Right ventricle myocardium superior (tissue), 1 donor: ENCODE data around the gene MEGF9. TPM values are rescaled to one million over a fixed set of nuclear protein-coding genes. Genes with fewer than 3 reads are reported as not detected.
A peak's percentile ranks its signal among the peaks of the same experiment; 100 is the strongest.
"Not testable (repeated sequence)": the region's sequence is repeated elsewhere in the genome, so short reads cannot be mapped to it uniquely, and the experiment has no call there.

ENCODE experiments used
- ATAC-seq: fragments of 200-7000 bp; cut with Tn5 transposase; one replicate; pipeline ENCODE4 v1.9.1; 2020; ENCODE audit warnings: mild to moderate bottlenecking; ENCODE audit not compliant: poor library complexity
- DNase-seq: peaks from one replicate; pipeline ENCODE4 v3.0.0-alpha.2; 2020
- intact Hi-C: fragments of 100-400 bp; cut with DNase I; formaldehyde crosslinking; loops from one replicate; pipeline ENCODE4 v1.11.2; 2022
- long read RNA-seq: library from polyadenylated mRNA; unstranded; transcript quantifications from one replicate; pipeline ENCODE4 v2.0.0, GENCODE V29; 2021
- total RNA-seq: library from RNA; stranded (reverse); fragmentation: NEBNext Ultra II Directional; extraction: Animal tissue kit (Norgen Biotek cat#: 25700); gene quantifications from one replicate; pipeline ENCODE4 v1.2.1, GENCODE V29; 2021
- donor health status: DM: no; HTN: yes; CAD: no; lungs with severe emphysema.

Gene MEGF9
- 18.2 TPM for total RNA-seq
- long read RNA-seq, full-length matches to known transcripts: 1 of 14 reads
- long read RNA-seq, partial matches to known transcripts: 3 of 14 reads
- long read RNA-seq, other reads (novel, unspliced or antisense): 10 of 14 reads

DNA sequence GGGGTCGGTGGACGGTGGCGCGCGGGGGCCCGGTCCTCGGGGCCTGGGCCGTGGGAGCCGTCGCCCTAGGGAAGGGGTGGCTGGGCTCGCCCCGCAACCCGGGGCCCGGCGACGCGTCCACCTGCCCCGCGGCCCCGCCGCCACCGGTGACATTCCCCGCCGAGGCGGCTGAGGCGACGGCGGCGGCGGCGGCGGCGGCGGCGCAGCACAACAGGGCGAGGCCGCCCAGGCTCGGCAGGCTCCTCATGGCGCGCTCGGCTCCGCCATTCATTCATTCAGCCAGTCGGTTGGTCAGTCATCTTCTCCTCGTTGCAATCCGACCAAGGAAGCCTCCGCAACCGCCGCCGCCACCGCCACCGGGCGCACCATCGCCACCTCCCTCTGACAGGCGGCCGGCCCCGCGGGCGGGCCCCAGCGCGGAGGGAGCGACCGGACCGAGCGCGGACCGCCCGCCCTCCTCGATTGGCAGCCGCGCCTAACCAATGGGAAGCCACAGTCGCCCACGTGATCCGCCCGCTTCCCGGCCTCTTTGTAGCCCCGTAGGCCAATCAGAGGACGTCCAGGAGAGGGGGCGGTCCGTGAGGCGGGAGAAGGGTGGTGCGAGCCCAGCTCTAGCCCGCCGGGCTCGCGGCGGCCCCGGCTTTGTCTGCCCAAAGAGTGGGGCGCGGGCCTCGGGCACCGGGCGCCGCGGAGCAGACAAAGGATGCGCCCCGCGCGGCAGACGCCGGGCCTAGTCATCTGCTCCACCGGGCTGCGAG is at the start of gene MEGF9:
TSS of gene MEGF9 (minus strand) at position 383 of the 758 bp plus-strand sequence. CDS start at position 271, 112 bp downstream.
- ATAC-seq (peak; percentile 96), DNase-seq (peak; percentile 99)
- intact Hi-C loops: loop anchor here (10.0 kb wide), 1 partner anchor 89 kb away; no protein-coding TSS in a partner anchor

DNA sequence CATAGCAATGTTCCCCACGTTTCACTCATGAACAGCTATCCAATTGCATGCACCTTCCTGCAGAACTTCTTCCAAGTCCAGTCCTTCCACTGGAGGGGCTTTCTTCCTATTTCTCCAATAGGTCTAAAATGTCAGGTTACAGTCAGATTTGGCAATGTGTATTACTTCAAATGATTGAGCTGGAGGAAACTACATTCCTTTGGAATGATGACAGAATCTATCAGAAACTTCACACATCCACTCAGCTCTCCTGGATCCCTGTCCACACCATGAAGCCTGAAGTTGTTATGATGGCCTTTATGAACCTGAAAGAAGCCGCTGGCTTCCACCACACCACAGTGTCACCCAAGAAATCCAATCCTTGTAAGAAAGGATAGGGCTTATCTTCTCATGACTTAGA is 46.7 kb upstream of the MEGF9 start:
- DNase-seq (no peak), ATAC-seq (no peak)
- intact Hi-C loops: no loop called here

DNA sequence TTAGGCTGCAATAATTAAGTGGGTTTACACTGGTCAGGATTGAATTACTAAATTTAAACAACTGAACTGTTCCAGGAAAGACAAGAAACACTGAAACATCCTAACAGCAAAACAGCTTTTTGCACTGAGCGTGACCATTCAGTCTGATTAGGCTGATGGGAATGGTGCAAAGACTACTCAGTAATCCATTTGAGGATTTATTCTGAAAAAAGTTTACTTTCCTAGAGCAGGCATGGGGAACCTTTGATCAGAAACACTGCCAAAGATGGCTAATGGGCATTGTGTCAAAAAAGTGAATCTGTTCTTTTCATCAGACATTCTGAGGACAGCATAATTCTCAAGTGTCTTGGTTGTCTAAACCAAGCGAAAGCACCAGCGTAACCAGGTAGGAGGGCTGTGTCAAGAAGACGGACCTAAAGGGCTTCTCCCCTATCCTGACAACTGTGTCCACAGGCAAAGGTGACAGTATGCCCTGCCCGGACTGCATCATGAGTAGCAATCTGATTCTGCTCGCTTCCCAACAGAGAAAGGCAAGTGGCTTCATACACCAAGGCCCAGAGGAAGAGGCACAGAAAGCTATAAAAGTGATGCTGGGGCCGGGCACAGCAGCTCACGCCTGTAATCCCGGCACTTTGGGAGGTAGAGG is 45.6 kb upstream of the MEGF9 start:
- DNase-seq (no peak), ATAC-seq (no peak)
- intact Hi-C loops: loop anchor here (5.0 kb wide), 2 partner anchors 177 to 302 kb away; no protein-coding TSS in a partner anchor

DNA sequence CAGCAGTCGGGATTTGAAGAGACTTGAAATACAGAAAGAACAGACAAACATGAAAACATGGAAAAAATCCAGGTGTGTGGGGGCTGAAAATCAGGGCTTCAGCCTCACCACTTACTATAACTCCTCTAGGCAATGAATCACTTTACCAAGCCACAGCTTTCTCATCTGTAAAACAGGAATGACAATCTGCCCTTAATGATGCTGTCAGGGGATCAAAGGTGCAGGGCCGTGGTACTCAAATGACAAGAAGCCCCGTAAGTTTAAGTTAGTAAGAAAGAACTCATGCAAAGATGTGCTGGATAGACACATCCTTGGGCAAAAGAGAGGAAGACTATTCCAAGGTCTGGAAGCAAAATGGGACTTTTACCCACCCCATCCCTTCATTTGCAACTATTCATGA is 44.3 kb upstream of the MEGF9 start:
- no peak for ATAC-seq
- DNase-seq: no peak
- intact Hi-C loops: loop anchor here (5.0 kb wide), 2 partner anchors 179 to 304 kb away; no protein-coding TSS in a partner anchor

DNA sequence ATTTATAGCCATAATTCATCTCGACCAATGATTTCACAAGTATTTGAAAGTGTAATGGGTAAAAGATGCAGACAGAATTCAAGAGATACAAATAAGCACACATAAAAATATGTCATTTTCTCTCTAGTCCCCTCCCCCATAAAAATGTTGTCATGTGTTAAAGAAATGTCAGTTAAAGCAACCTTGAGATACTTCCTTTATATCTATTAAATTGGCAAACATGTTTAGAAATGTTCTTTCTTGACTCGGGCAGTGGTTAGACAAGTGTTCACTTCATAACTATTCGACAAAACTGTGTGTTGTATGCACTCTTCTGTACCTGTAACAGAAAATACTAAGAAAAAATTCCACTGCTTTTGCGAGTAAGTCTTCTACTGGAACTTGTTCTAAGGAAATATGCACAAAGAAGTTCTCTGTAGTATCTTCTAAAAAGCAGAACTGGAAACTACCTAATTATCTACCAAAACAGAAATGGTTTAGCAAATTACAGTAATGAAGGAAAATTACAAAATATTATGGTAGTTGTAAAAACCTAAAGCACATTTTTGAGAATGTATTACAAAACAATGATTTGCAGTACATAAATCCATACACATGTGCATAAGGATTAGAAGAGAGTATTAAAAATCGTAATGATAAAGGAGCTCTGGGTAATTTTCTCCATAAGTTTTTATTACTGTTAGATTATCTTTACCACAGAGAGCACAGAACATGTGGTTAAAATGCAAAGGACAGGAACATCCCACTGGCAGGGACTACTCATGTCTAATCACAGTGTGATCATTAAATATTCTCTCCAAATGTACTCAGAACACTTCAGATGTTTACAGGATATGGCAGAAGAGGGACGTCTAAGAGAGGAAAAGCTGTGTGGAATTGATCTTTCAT is 43.0 kb upstream of the MEGF9 start:
- intact Hi-C loops: loop anchor here (5.0 kb wide), 2 partner anchors 180 to 305 kb away; no protein-coding TSS in a partner anchor
- DNase-seq (no peak), ATAC-seq (no peak)

DNA sequence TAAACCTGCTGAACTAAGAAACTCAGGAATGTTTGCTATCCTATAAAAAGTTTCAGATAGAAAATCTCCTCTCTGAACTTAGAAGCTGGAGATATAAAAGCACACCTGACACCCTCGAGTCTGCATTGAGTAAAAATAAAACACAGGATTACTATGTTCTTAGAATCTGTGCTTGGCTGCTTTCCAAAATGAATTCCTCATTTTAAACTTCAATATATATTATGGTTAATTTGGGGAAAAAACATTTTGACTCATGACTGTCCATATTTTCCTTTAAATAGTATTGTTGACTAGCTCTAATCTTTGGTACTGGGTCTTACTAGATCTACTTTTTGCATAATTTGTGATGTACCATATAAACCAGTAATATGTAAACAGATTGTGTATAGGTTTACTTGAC is 42.3 kb upstream of the MEGF9 start:
- intact Hi-C loops: loop anchor here (5.0 kb wide), 2 partner anchors 181 to 306 kb away; no protein-coding TSS in a partner anchor
- ATAC-seq (no peak), DNase-seq (no peak)

DNA sequence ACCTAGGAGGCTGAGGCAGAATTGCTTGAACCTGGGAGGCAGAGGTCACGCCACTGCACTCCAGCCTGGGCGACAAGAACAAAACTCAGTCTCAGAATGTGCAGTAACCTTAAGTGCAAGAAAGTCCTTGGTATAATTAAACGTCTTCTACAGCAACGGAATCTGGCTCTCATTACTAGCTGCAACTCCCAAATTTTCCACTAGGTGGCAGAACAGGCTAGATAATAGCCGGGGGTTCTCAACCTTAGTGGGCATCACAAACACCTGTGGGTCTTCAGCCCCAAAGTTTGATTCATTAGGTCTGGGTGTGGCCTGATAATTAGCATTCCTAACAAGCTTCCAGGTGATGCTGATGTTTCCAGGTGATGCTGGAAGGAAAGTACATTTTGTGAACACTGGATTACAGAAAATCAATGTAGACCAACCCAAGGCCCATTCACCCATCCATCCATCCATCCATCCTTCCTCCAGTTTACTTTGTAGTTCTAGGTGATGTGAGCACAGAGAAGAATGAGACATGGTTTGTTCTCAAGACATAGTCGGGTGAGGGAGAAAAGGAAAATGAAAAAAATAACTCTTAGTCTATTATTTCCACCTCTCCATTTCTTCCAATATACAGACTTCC is 41.7 kb upstream of the MEGF9 start:
- ATAC-seq (peak; percentile 79), DNase-seq (no peak)
- intact Hi-C loops: loop anchor here (5.0 kb wide), 2 partner anchors 181 to 306 kb away; no protein-coding TSS in a partner anchor

DNA sequence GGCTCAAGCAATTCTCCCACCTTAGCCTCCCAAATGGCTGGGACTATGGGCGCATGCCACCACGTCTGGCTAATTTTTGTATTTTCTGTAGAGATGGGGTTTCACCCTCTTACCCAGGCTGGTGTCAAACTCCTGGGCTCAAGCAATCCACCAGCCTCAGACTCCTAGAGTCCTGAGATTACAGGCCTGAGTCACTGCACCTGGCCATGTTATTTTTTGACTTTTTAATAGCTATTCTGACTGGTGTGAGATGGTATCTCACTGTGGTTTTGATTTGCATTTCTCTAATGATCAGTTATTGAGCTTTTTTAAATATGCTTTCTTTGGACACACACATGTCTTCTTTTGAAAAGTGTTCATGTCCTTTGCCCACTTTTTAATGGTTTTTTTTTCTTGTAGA is 40.8 kb upstream of the MEGF9 start:
- ATAC-seq (no peak), DNase-seq (no peak)
- intact Hi-C loops: loop anchor here (5.0 kb wide), 2 partner anchors 182 to 307 kb away; no protein-coding TSS in a partner anchor

DNA sequence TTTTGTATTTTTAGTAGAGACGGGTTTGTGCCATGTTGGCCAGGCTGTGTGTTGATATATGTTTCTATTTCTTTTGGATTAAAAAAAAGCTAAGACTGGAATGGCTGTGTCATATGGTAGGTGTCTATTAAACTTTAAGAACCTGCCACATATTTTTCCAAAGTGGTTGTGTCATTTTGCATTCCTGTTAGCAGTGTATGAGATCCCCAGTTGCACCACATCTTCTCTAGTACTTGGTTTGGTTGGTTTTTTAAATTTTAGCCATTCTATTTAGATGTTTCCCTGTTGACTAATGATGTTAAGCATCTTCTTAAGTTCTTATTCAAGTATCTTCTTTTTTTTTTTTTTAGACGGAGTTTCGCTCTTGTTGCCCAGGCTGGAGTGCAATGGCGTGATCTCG is 36.2 kb upstream of the MEGF9 start:
- ATAC-seq (no peak), DNase-seq (no peak)
- intact Hi-C loops: no loop called here

DNA sequence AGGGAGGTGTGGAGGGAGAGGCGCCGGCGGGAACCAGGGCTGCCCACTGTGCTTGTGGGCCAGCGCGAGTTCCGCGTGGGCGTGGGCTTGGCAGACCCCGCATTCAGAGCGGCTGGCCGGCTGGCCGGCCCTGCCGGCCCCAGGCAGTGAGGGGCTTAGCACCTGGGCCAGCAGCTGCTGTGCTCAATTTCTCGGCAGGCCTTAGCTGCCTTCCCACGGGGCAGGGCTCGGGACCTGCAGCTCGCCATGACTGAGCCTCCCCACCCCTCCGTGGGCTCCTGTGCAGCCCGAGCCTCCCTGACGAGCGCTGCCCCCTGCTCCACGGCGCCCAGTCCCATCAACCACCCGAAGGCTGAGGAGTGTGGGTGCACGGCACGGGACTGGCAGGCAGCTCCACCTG is 32.1 kb upstream of the MEGF9 start:
- DNase-seq, intact Hi-C loops, ATAC-seq: not testable (repeated sequence)

DNA sequence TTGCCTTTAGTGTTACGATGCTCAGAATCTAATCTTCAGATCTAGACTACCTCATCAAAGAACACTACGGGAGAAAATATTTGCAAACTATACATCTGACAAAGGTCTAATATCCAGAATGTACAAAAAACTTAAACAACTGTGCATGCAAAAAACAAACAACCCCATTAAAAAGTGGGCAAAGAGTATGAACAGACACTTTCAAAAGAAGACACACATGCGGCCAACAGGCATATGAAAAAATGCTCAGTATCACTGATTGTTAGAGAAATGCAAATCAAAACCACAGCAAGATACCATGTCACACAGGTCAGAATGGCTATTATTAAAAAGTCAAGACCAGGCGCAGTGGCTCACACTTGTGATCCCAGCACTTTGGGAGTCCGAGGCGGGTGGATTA is 31.0 kb upstream of the MEGF9 start:
- intact Hi-C loops: no loop called here
- ATAC-seq (no peak), DNase-seq (no peak)

DNA sequence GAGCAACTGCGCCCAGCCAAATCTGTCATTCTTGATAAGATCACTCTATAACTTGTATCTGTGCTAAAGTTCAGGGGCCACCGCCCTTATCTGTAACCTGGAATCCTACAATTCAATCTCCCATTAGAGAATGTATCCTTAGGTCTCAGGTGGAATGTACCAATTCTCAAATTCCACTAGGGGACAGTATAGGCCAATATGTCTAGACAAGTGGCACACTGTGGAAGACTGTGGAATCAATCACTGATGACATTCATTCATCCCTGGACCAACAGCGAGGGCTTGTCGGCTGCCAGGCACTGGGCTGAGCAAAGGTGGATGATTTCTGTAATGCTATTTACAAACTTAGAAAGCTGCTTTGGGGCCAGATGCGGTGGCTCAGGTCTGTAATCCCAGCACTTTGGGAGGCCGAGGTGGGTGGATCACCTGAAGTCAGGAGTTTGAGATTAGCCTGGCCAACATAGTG is 28.7 kb upstream of the MEGF9 start:
- intact Hi-C loops: no loop called here
- no peak for DNase-seq
- no peak for ATAC-seq

DNA sequence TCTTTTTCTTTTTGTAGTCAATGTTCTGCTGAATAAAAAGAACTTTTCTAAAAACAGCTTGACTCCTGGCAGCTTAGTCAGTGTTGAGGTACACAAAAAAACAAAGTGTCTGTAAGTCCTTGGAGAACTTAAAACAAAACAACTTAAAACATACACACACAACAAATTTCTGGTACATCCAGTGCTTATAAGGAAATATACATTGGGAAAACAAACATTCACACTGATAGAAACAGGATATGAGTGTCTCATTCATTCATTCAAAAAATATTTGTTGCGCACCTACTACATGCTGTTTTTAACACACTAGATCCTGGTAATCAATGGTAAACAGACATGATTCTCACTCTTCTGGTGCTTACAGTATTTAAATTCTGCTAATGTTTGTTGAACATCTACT is 27.4 kb upstream of the MEGF9 start:
- intact Hi-C loops: no loop called here

DNA sequence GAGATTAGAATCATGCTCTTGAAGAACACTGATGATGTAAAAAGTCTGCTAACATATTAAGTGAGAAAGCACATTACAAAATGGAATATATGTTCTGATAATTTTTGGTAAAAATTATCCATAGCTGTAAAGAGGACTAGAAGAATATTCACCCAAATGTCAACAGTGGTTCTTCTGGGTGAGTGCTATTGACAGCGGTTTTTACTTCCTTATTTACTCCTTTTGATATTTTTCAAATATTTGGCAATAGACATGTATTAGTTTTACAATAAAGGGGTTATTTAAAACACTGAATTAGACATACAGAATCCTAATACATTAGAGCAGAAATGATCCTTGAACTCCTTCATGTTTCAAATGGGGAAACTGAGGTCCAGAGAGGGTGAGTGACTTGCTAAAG is 26.9 kb upstream of the MEGF9 start:
- ATAC-seq (no peak), DNase-seq (no peak)
- intact Hi-C loops: no loop called here

More for the DNA sequence above, 27.4 kb upstream of the MEGF9 start:
- DNase-seq (no peak), ATAC-seq (no peak)

DNA sequence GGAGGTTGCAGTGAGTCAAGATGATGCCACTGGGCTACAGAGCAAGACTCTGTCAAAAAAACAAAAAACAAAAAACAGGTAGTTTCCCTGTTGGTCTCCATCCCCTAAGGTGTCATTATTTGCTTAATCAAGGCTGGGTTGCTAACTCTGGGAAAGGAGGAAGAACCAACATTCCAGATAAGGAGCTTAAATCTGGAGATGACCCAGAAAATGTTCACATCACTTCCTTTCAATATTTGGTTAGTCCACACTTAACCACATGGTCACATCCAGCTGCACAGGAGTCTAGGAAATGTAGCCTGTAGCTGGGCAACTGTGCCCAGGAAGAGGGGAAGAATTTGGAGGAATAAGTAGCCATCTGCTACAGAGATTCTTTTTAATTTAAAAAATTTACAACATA is 25.9 kb upstream of the MEGF9 start:
- DNase-seq (no peak), ATAC-seq (no peak)
- intact Hi-C loops: no loop called here

DNA sequence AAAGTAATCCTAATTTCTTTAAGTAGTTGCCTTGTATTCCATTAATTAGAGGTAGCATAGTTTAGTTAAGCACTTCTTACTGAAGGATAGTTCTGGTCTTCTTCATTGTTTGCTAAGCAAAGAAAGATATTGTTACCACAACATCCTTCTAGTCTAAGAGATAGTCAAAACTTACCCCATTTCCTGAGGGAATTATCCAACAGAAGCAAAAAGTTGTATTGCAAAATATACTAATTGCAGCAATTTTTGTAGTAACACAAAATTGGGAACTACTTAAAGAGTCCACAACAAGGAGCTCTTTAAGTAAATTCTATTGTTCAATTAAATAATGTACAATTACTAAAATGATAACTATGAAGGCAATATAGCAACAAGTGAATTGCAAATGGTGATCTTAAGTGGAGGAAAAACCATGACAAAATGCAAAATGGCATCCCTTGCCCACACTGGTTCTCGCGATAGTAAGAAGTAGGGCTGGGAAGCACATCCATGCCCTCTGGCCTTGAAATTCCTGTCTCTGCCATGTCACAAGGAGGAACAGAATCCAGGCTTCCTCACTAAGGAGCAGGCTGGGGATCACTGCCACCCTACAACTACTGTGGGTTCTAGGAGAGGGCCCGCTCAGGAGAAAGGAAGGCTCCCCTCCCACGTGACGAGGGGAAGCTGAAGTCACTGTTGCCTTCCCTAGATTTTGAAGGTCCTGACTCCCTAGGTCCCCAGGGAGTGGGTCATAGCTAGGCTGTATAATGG is 23.3 kb upstream of the MEGF9 start:
- DNase-seq: no peak
- intact Hi-C loops: no loop called here
- ATAC-seq: no peak

DNA sequence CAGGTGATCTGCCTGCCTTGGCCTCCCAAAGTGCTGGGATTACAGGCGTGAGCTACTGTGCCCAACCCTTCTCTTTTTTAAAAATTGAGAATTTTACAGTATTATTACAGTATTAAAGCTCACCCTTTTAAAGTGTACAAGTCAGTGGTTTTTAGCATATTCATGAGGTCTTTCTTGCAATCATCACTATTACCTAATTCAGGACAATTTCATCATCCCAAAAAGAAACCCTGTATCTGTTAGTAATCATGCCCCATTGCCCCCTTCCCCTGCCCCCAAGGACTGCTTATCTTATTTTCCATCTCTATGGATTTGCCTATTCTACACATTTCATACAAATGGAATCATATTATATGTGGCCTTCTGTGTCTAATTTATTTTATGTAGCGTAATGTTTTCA is 22.6 kb upstream of the MEGF9 start:
- no peak for DNase-seq
- no peak for ATAC-seq
- intact Hi-C loops: no loop called here
